Occipital lobe (tissue), 2 donors: ENCODE measurements around the gene MTARC2. TPM values are rescaled to one million over a fixed set of nuclear protein-coding genes. Genes with fewer than 3 reads are reported as not detected.
"Not testable (repeated sequence)": the region's sequence is repeated elsewhere in the genome, so short reads cannot be mapped to it uniquely, and the experiment has no call there.

Source experiments
- DNase-seq: peaks from one replicate; lab custom pipeline; 2025; lab: John Stamatoyannopoulos, UW
- total RNA-seq: library from RNA; depleted of rRNA; stranded (reverse); fragments of >200 nt; gene quantifications from one replicate; pipeline ENCODE4 v1.2.3, GENCODE V29; 2014

The MTARC2 gene
- total RNA-seq, 1 donor from 2014 or later: 7.8 TPM

GRCh38 chr1:220732137-220732536, 16.0 kb upstream of the MTARC2 start:
- no peak for DNase-seq

GRCh38 chr1:220732621-220733020, 15.5 kb upstream of the MTARC2 start:
- DNase-seq: no peak

GRCh38 chr1:220733086-220733601, 15.0 kb upstream of the MTARC2 start:
- DNase-seq: peak; percentile 55

GRCh38 chr1:220734571-220735326, 13.4 kb upstream of the MTARC2 start:
- DNase-seq: no peak

- not testable (repeated sequence) for DNase-seq
Observed at GRCh38 chr1:220736283-220736682, 11.8 kb upstream of the MTARC2 start.

GRCh38 chr1:220741349-220741748, 6.8 kb upstream of the MTARC2 start:
- DNase-seq: no peak

GRCh38 chr1:220741825-220742224, 6.3 kb upstream of the MTARC2 start:
- no peak for DNase-seq

GRCh38 chr1:220742520-220742919, 5.6 kb upstream of the MTARC2 start:
- DNase-seq: no peak

- DNase-seq: no peak
Observed at GRCh38 chr1:220746851-220747250, 1.3 kb upstream of the MTARC2 start.

- no peak for DNase-seq
Observed at GRCh38 chr1:220747437-220748088, 559 bp upstream of the MTARC2 start.

- no peak for DNase-seq
Observed at GRCh38 chr1:220748936-220749335, 814 bp downstream of the MTARC2 start.

GRCh38 chr1:220750131-220750515, 2.0 kb downstream of the MTARC2 start:
- no peak for DNase-seq

- DNase-seq: no peak
Observed at GRCh38 chr1:220751111-220751510, 3.0 kb downstream of the MTARC2 start.

- no peak for DNase-seq
Observed at GRCh38 chr1:220754212-220754917, 6.2 kb downstream of the MTARC2 start.

GRCh38 chr1:220754918-220755295, 6.8 kb downstream of the MTARC2 start:
- DNase-seq: no peak

- no peak for DNase-seq
Observed at GRCh38 chr1:220755309-220755708, 7.2 kb downstream of the MTARC2 start.

- DNase-seq: no peak
Observed at GRCh38 chr1:220757441-220757840, 9.3 kb downstream of the MTARC2 start.

- DNase-seq: no peak
Observed at GRCh38 chr1:220759147-220759546, 11.0 kb downstream of the MTARC2 start.

- no peak for DNase-seq
Observed at GRCh38 chr1:220761688-220762427, 13.7 kb downstream of the MTARC2 start.

GRCh38 chr1:220764757-220765156, 16.6 kb downstream of the MTARC2 start:
- no peak for DNase-seq

GRCh38 chr1:220767312-220768125, 19.4 kb downstream of the MTARC2 start:
- no peak for DNase-seq
